Endothelial cell of umbilical vein (primary cell): Measurements from ENCODE around the gene GJA9. TPM values are rescaled to one million over a fixed set of nuclear protein-coding genes. Genes with fewer than 3 reads are reported as not detected.
A peak's percentile ranks its signal among the peaks of the same experiment; 100 is the strongest.

Source experiments
- BruUV-seq: library from RNA; stranded (reverse); fragments of 400-500 nt; replicated peaks from 2 replicates; lab custom pipeline; 2021; lab: Mats Ljungman, UMichigan
- CTCF ChIA-PET: fragments of 300-600, 350-600 bp; sonication (Branson Sonifier 250); formaldehyde crosslinking; loops from one replicate; lab custom pipeline; 2021; ENCODE audit warnings: antibody characterized with exemption, inconsistent platforms; lab: Charles Lee
- POLR2A ChIA-PET: fragments of 300-600, 350-600 bp; sonication (Branson Sonifier 250); formaldehyde crosslinking; loops from one replicate; lab custom pipeline; 2021; ENCODE audit warnings: antibody characterized with exemption, inconsistent platforms; lab: Charles Lee
- DNase-seq: peaks from one replicate; pipeline ENCODE4 v3.0.0-alpha.2; 2011; ENCODE audit warnings: low read depth, low spot score
- FAIRE-seq: peaks from 2 replicates; lab custom pipeline; 2011; peaks lifted over from hg19 to GRCh38; lab: Jason Lieb, UNC
- H2AFZ ChIP-seq: 2 replicates; pipeline ENCODE4 v1.6.0; 2012; ENCODE audit warnings: low read depth, low read length, control low read depth, inconsistent platforms
- H3K27ac ChIP-seq: 2 replicates; pipeline ENCODE4 v1.5.1; 2011; ENCODE audit warnings: low read depth, mild to moderate bottlenecking, control low read depth, low read length, moderate library complexity; ENCODE audit not compliant: insufficient read depth
- H3K27me3 ChIP-seq, 2 experiments: 2 replicates each; pipeline versions ENCODE4 v1.6.0 to v1.6.1; 2011; ENCODE audit warnings: low read length in 2 of 2, mixed read lengths in 1 of 2; ENCODE audit not compliant: control insufficient read depth in 2 of 2, insufficient read depth in 2 of 2
- H3K36me3 ChIP-seq, 2 experiments: 2 replicates in 1 of 2; 3 replicates in 1 of 2; pipeline ENCODE4 v1.5.1; 2011; ENCODE audit warnings: low read length in 2 of 2, mild to moderate bottlenecking in 1 of 2, moderate library complexity in 1 of 2; ENCODE audit not compliant: control insufficient read depth in 2 of 2, insufficient read depth in 2 of 2; ENCODE audit errors: extremely low read depth in 1 of 2
- H3K4me1 ChIP-seq: 3 replicates; pipeline ENCODE4 v1.5.1; 2011; ENCODE audit warnings: mild to moderate bottlenecking, low read length; ENCODE audit not compliant: control insufficient read depth, insufficient read depth; ENCODE audit errors: extremely low read depth
- H3K4me2 ChIP-seq: 2 replicates; pipeline ENCODE4 v1.6.1; 2011; ENCODE audit warnings: low read length, control low read depth, mixed read lengths; ENCODE audit not compliant: insufficient read depth
- H3K4me3 ChIP-seq, 3 experiments: fragments of 200-600 bp in 1 of 3; sonication (generic), shearing (Covaris generic) in 1 of 3; replicated peaks in 1 of 3; 2 replicates each; pipeline ENCODE4 v1.5.1; 2011 to 2016; ENCODE audit warnings: control low read depth in 3 of 3, low read length in 3 of 3, mild to moderate bottlenecking in 2 of 3, inconsistent platforms in 1 of 3, low read depth in 1 of 3, moderate library complexity in 1 of 3; ENCODE audit not compliant: insufficient read depth in 1 of 3
- H3K79me2 ChIP-seq: 2 replicates; pipeline ENCODE4 v1.6.0; 2012; ENCODE audit warnings: low read length, inconsistent platforms; ENCODE audit not compliant: control insufficient read depth, insufficient read depth
- H3K9ac ChIP-seq: replicated peaks from 2 replicates; pipeline ENCODE3; 2011; ENCODE audit warnings: low read length, control low read depth; ENCODE audit not compliant: insufficient read depth; ENCODE audit errors: extremely low read depth
- H3K9me1 ChIP-seq: replicated peaks from 3 replicates; pipeline ENCODE4 v1.6.0; 2011; ENCODE audit warnings: mild to moderate bottlenecking, low read length; ENCODE audit not compliant: control insufficient read depth, insufficient read depth; ENCODE audit errors: extremely low read depth
- H3K9me3 ChIP-seq: replicated peaks from 2 replicates; pipeline ENCODE4 v1.5.1; 2012; ENCODE audit warnings: low read length, inconsistent platforms; ENCODE audit not compliant: control insufficient read depth, insufficient read depth
- H4K20me1 ChIP-seq: replicated peaks from 2 replicates; pipeline ENCODE3; 2011; ENCODE audit warnings: mild to moderate bottlenecking, low read length; ENCODE audit not compliant: control insufficient read depth, insufficient read depth; ENCODE audit errors: extremely low read depth
- GATA2 ChIP-seq: IDR thresholded peaks from 2 replicates; pipeline ENCODE4 v1.7.0; 2011; ENCODE audit warnings: low read depth, mild to moderate bottlenecking, moderate library complexity, mixed read lengths, low read length; ENCODE audit not compliant: insufficient read length, insufficient read depth
- POLR2A ChIP-seq: IDR thresholded peaks from 2 replicates; pipeline ENCODE4 v1.6.1; 2012; ENCODE audit warnings: low read depth, mild to moderate bottlenecking, control low read depth, low read length
- POLR2AphosphoS5 ChIP-seq: IDR thresholded peaks from 2 replicates; pipeline ENCODE4 v1.6.1; 2012; ENCODE audit warnings: low read depth, mild to moderate bottlenecking, control low read depth, low read length, moderate library complexity; ENCODE audit not compliant: insufficient read depth
- dilution Hi-C: fragments of 300-500 bp; cut with MboI; formaldehyde crosslinking; loops from one replicate; pipeline ENCODE4 v1.15.0; 2019; ENCODE audit warnings: low sequenced_read_pairs; ENCODE audit not compliant: extremely low pct_ligation_motif_present
- intact Hi-C: fragments of 100-400 bp; cut with micrococcal nuclease; formaldehyde crosslinking; loops from one replicate; pipeline ENCODE4 v1.10.0; 2022
- polyA plus RNA-seq, 4 experiments: library from polyadenylated mRNA; depleted of rRNA in 3 of 4; stranded (reverse) in 3 of 4; unstranded in 1 of 4; fragments of >200 nt; gene quantifications; 2 replicates each; pipeline versions ENCODE4 v1.2.1 to v1.2.3, GENCODE V29; 2011 to 2012; ENCODE audit warnings: missing spikeins in 1 of 4
- total RNA-seq: library from RNA; stranded (reverse); gene quantifications from 2 replicates; pipeline ENCODE4 v1.2.3, GENCODE V29; 2021
- TF ChIP-seq, protein P1 (sequence below): IDR thresholded peaks from 2 replicates; pipeline ENCODE4 v1.6.1; 2011; ENCODE audit not compliant: insufficient read depth, insufficient read length
- TF ChIP-seq, protein P2 (sequence below), 2 donors: IDR thresholded peaks; 1 replicate in 1 of 2; 2 replicates in 1 of 2; pipeline ENCODE4 v1.5.1; 2011; ENCODE audit warnings: low read length in 2 of 2, mild to moderate bottlenecking in 2 of 2, moderate library complexity in 2 of 2, control low read depth in 1 of 2, inconsistent platforms in 1 of 2, low read depth in 1 of 2; ENCODE audit not compliant: insufficient read depth in 1 of 2; ENCODE audit errors: extremely low read depth in 1 of 2

GJA9 gene
- total and polyA plus RNA-seq, 2 donors (not counting 3 experiments of a cell fraction or from before 2014, with no cell fraction given): not detected

DNA sequence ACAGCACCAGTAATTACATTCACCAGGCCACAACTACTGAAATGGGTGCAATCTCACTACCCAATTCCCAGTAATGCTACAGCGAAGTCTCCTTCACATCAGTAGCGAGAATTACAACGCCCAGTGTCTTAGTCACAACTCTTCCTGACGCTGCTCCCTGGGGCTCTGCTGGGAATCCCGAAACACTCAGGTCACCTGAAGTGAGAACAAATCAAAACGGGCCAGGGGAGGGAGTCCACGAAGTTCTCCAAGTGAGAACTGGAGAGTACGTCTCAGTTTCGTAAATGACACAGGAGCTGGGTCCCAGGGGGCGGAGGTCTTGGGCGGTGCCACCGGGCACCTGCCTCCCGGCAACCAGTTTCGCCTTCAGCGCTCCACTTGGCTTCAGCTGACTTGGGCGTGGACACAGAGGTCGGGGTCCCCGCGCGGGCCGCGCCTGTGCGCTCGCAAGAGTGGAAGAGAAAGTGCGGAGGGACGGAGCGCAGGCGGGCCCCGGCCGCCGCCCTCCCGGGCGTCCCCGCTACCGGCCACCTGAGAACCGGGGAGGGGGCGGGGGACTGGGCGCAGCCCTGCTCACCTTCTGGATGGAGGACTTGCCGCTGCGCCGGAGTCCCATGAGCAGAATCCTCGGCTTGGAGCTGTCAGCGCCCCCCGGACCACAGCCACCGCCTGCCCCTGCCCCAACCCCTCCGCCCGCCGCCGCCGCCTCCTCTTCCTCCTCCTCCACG, 22.4 kb downstream of the GJA9 start:
- DNase-seq: peak; percentile 46
- POLR2A ChIA-PET: no interaction called here
- Histone ChIP-seq H3K4me2 (peak overlapping the region; percentile 49), H3K9ac (peak overlapping the region; percentile 59), H3K36me3 (peaks cover 6 to 12% of the 10 kb centered on the region in 2 experiments), H3K9me3 (no peaks in the 10 kb centered on the region), H3K4me1 (peaks cover 5% of the 10 kb centered on the region), H3K4me3 (peak overlapping the region; percentile 74 to 88 (median 76)), H3K9me1 (no peaks in the 10 kb centered on the region), H3K27ac (peak overlapping the region; percentile 30), H4K20me1 (no peaks in the 10 kb centered on the region), H2AFZ (peak overlapping the region; percentile 18), H3K27me3 (no peaks in the 10 kb centered on the region), H3K79me2 (peaks cover 19% of the 10 kb centered on the region)
- dilution Hi-C loops (no loop called here), intact Hi-C loops (loop anchor here (1.0 to 10.0 kb wide), 5 partner anchors 14 to 346 kb away; partner anchors contain the start of genes AKIRIN1, MACF1, MYCBP and NDUFS5)
- FAIRE-seq: no peak
- BruUV-seq: no TSS peak
- TF ChIP-seq, protein P1, sequence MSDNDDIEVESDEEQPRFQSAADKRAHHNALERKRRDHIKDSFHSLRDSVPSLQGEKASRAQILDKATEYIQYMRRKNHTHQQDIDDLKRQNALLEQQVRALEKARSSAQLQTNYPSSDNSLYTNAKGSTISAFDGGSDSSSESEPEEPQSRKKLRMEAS: no peak
- TF ChIP-seq POLR2AphosphoS5 (no peak), POLR2A (no peak), GATA2 (no peak)
- TF ChIP-seq, protein P2, sequence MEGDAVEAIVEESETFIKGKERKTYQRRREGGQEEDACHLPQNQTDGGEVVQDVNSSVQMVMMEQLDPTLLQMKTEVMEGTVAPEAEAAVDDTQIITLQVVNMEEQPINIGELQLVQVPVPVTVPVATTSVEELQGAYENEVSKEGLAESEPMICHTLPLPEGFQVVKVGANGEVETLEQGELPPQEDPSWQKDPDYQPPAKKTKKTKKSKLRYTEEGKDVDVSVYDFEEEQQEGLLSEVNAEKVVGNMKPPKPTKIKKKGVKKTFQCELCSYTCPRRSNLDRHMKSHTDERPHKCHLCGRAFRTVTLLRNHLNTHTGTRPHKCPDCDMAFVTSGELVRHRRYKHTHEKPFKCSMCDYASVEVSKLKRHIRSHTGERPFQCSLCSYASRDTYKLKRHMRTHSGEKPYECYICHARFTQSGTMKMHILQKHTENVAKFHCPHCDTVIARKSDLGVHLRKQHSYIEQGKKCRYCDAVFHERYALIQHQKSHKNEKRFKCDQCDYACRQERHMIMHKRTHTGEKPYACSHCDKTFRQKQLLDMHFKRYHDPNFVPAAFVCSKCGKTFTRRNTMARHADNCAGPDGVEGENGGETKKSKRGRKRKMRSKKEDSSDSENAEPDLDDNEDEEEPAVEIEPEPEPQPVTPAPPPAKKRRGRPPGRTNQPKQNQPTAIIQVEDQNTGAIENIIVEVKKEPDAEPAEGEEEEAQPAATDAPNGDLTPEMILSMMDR (IDR thresholded peaks at IDR 0.05; ENCODE audit: extremely low read depth in 1 of 2, insufficient read depth in 1 of 2, low read depth in 1 of 2, low read length in 2 of 2): no peak
- CTCF ChIA-PET: interaction anchor here (1.0 to 1.2 kb wide), 2 partner anchors 13 to 233 kb away, joined by 3 to 4 read pairs; no protein-coding TSS in a partner anchor
